ENCODE results near the gene CD44.

- TF ChIP-seq CTCF (IDR thresholded peaks at IDR 0.05; ENCODE audit: borderline replicate concordance, extremely low read depth, low read length, poor library complexity, severe bottlenecking) (no peak), EZH2 (IDR thresholded peaks at IDR 0.05; ENCODE audit: borderline replicate concordance, low read depth, low read length, severe bottlenecking) (no peak)
Observed at GRCh38 chr11:35138943-35139721, at the start of gene CD44.

Data from DND-41 (cell line).